Right atrium auricular region (tissue), 2 donors: ENCODE measurements around the gene KLF2. TPM values are rescaled to one million over a fixed set of nuclear protein-coding genes. Genes with fewer than 3 reads are reported as not detected.
A peak's percentile ranks its signal among the peaks of the same experiment; 100 is the strongest.

Source experiments
- DNase-seq: peaks from one replicate; pipeline ENCODE4 v3.0.0-alpha.2; 2019; ENCODE audit warnings: low spot score
- H3K27ac ChIP-seq, 2 donors: fragments of 200-600 bp; sonication (generic); 1 replicate in 1 of 2; 2 replicates in 1 of 2; pipeline ENCODE4 v1.5.1; 2016 to 2019
- H3K27me3 ChIP-seq, 2 donors: fragments of 200-600 bp; sonication (generic); one replicate each; pipeline versions ENCODE4 v1.5.1 to v1.6.0; 2017 to 2019
- H3K36me3 ChIP-seq: fragments of 200-600 bp; sonication (generic); one replicate; pipeline ENCODE4 v1.5.1; 2016
- H3K4me1 ChIP-seq, 2 donors: fragments of 200-600 bp; sonication (generic); one replicate each; pipeline versions ENCODE4 v1.5.1 to v1.6.0; 2017 to 2019
- H3K4me3 ChIP-seq, 2 donors: fragments of 200-600 bp; sonication (generic); 1 replicate in 1 of 2; 2 replicates in 1 of 2; pipeline ENCODE4 v1.5.1; 2017 to 2019; ENCODE audit warnings: mild to moderate bottlenecking in 1 of 2, moderate library complexity in 1 of 2
- H3K9me3 ChIP-seq, 2 donors: fragments of 200-600 bp; sonication (generic); one replicate each; pipeline ENCODE4 v1.5.1; 2019
- total RNA-seq, 2 donors: library from RNA; depleted of rRNA; stranded (reverse); fragments of >200 nt; gene quantifications; one replicate each; pipeline ENCODE4 v1.1.0, GENCODE V29; 2016
- TF ChIP-seq, protein P1 (sequence below), 2 donors: fragments of 200-600 bp; sonication (generic); IDR thresholded peaks; one replicate each; pipeline ENCODE4 v1.5.1; 2019; ENCODE audit warnings: antibody characterized with exemption in 2 of 2

KLF2 gene
- total RNA-seq, 2 donors from 2014 or later, result 40.9 to 82.3 TPM

DNA sequence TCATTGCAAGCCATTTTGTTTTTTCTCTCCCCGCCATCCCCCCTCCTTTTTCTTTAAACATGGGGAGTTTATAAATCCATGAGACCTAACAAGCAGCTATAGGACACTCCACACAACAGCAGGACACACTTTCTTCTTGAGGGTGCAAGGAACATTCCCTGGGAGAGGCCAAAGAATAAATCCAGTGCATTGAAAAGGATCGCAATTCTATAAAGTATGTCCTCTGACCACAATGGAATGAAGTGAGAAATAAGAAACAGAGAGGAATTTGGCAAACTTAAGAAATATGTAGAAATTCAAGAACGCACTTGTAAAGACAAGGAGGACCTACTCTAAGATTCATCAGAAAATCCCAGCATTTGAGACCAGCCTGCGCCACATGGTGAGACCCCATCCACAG is 11.9 kb downstream of the KLF2 start:
- no peak for DNase-seq
- Histone ChIP-seq H3K4me3 (no peak overlapping the region), H3K4me1 (peaks cover 0 to 28% of the 10 kb centered on the region in 2 donors), H3K27me3 (no peaks in the 10 kb centered on the region), H3K36me3 (no peaks in the 10 kb centered on the region), H3K9me3 (no peaks in the 10 kb centered on the region), H3K27ac (no peak overlapping the region)
- TF ChIP-seq, protein P1, sequence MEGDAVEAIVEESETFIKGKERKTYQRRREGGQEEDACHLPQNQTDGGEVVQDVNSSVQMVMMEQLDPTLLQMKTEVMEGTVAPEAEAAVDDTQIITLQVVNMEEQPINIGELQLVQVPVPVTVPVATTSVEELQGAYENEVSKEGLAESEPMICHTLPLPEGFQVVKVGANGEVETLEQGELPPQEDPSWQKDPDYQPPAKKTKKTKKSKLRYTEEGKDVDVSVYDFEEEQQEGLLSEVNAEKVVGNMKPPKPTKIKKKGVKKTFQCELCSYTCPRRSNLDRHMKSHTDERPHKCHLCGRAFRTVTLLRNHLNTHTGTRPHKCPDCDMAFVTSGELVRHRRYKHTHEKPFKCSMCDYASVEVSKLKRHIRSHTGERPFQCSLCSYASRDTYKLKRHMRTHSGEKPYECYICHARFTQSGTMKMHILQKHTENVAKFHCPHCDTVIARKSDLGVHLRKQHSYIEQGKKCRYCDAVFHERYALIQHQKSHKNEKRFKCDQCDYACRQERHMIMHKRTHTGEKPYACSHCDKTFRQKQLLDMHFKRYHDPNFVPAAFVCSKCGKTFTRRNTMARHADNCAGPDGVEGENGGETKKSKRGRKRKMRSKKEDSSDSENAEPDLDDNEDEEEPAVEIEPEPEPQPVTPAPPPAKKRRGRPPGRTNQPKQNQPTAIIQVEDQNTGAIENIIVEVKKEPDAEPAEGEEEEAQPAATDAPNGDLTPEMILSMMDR (IDR thresholded peaks at IDR 0.05), result no peak

DNA sequence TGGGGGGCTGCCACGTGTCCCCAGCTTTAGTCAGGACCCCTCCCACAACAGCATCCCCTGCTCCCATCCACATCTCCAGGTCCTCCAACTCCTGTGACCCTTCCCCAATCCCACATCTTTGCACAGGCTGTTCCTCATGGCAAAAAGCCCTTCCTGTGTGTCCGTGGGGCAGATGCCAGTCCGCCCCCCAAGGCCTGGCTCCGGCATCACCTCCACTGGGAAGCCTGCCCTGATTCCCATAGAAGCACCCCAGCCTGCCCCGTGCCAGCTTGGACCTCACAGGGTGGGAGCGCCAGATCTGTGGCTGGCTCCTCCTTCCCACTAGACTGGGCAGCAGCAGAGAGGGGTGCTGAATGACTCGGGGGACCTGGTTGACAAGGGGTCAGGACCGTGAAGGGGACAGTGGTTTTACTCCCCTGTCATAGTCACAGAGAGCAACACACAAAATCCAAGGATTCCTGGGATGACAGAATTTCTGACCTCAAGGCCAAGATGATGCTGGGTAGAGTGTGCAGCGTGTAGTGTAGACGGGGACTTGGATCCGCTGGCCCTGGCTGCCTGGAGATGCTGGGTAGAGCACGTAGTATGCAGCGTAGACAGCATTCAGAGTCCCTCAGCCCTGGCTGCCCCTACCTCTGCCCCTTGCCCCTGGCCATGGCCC is 13.3 kb downstream of the KLF2 start:
- H3K4me3 ChIP-seq, result no peak overlapping the region
- peaks cover 0 to 37% of the 10 kb centered on the region in 2 donors for H3K4me1 ChIP-seq
- H3K27me3 ChIP-seq, result no peaks in the 10 kb centered on the region
- H3K36me3 ChIP-seq, result no peaks in the 10 kb centered on the region
- peak overlapping the region; percentile 53 to 85 for H3K27ac ChIP-seq
- TF ChIP-seq, protein P1 (IDR thresholded peaks at IDR 0.05), result no peak
- H3K9me3 ChIP-seq, result no peaks in the 10 kb centered on the region
- no peak for DNase-seq

- H3K4me1 ChIP-seq, result peaks cover 0 to 45% of the 10 kb centered on the region in 2 donors
- H3K4me3 ChIP-seq, result no peak overlapping the region
- H3K27me3 ChIP-seq, result no peaks in the 10 kb centered on the region
- peak overlapping the region; percentile 53 to 85 for H3K27ac ChIP-seq
- no peaks in the 10 kb centered on the region for H3K9me3 ChIP-seq
- DNase-seq, result peak; percentile 83
- TF ChIP-seq, protein P1 (IDR thresholded peaks at IDR 0.05), result peak in 1 of 2 donors; percentile 20
- no peaks in the 10 kb centered on the region for H3K36me3 ChIP-seq
Observed at GRCh38 chr19:16338470-16339360, 14.1 kb downstream of the KLF2 start.

- H3K4me1 ChIP-seq, result peaks cover 0 to 47% of the 10 kb centered on the region in 2 donors
- peak overlapping the region; percentile 53 to 85 for H3K27ac ChIP-seq
- no peaks in the 10 kb centered on the region for H3K9me3 ChIP-seq
- TF ChIP-seq, protein P1 (IDR thresholded peaks at IDR 0.05), result no peak
- no peaks in the 10 kb centered on the region for H3K27me3 ChIP-seq
- no peaks in the 10 kb centered on the region for H3K36me3 ChIP-seq
- DNase-seq, result no peak
- H3K4me3 ChIP-seq, result no peak overlapping the region
Observed at GRCh38 chr19:16339361-16339725, 14.7 kb downstream of the KLF2 start.

DNA sequence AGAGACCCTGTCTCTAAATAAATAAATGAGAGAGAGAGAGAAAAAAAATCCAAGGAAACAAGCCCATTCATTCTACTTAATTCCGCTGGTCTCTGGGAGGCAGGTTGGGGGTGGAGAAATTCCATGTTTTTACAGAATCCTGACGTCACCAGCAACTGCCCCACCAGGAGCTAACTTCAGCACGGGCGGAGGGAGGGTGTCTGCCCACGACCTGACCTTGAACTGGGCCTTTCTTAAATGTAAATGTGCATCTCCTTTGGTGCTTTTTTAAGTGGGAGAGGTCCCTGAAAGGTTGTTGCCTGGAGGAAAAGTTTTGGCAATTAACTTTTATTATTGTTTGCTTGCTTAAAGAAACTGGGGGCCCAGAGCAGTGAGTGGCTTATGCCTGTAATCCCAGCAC is 15.5 kb downstream of the KLF2 start:
- peaks cover 0 to 47% of the 10 kb centered on the region in 2 donors for H3K4me1 ChIP-seq
- H3K27ac ChIP-seq, result peak overlapping the region; percentile 85 to 97
- no peaks in the 10 kb centered on the region for H3K27me3 ChIP-seq
- no peaks in the 10 kb centered on the region for H3K9me3 ChIP-seq
- no peak for DNase-seq
- TF ChIP-seq, protein P1 (IDR thresholded peaks at IDR 0.05), result no peak
- no peak overlapping the region for H3K4me3 ChIP-seq
- H3K36me3 ChIP-seq, result no peaks in the 10 kb centered on the region
